Mammary epithelial cell (primary cell): Measurements from ENCODE around the gene KCNAB2.

Experiments
- CTCF ChIP-seq, 2 donors: IDR thresholded peaks in 1 of 2; conservative IDR thresholded peaks in 1 of 2; 2 replicates each; pipeline ENCODE4 v1.5.1; 2011 to 2012; ENCODE audit warnings: inconsistent platforms in 2 of 2, low read length in 2 of 2, mild to moderate bottlenecking in 2 of 2, control low read depth in 1 of 2, low read depth in 1 of 2; ENCODE audit not compliant: insufficient read depth in 1 of 2; ENCODE audit errors: extremely low read depth in 1 of 2
- EZH2 ChIP-seq: IDR thresholded peaks from 2 replicates; pipeline ENCODE4 v1.6.1; 2012; ENCODE audit warnings: low read length, inconsistent platforms, borderline replicate concordance

GRCh38 chr1:6136516-6137220 is 91.0 kb downstream of the KCNAB2 start:
- no peak for TF ChIP-seq CTCF (conservative IDR thresholded peaks at IDR 0.05 in 1 of 2, IDR thresholded peaks at IDR 0.05 in 1 of 2; ENCODE audit: extremely low read depth in 1 of 2, insufficient read depth in 1 of 2, low read depth in 1 of 2, low read length in 2 of 2)
- TF ChIP-seq EZH2: no peak
